Muscle of back (tissue), 13 donors: ENCODE data around the gene C1QTNF2. TPM values are rescaled to one million over a fixed set of nuclear protein-coding genes. Genes with fewer than 3 reads are reported as not detected.

Experiments
- DNase-seq, 3 donors: peaks; one replicate each; pipeline versions ENCODE4 v3.0.0 to v3.0.0-alpha.2; 2013
- long read RNA-seq, 9 donors: transcript quantifications; one replicate each; lab custom pipeline, GENCODE V29; 2026
- polyA plus RNA-seq, 10 donors: library from polyadenylated mRNA; unstranded; fragments of 120-200 nt; gene quantifications; one replicate each; pipeline ENCODE4 v1.2.1, GENCODE V29; 2013; ENCODE audit not compliant: insufficient read length in 10 of 10

C1QTNF2 gene, protein sequence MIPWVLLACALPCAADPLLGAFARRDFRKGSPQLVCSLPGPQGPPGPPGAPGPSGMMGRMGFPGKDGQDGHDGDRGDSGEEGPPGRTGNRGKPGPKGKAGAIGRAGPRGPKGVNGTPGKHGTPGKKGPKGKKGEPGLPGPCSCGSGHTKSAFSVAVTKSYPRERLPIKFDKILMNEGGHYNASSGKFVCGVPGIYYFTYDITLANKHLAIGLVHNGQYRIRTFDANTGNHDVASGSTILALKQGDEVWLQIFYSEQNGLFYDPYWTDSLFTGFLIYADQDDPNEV
- 10 to 100 TPM; 17.6 to 44.1 (median 21.9) TPM for polyA plus RNA-seq
- long read RNA-seq, donor 1, transcript C1QTNF2-201 (3 exons, 2,414 nt), result major isoform, 15 of 15 reads
- long read RNA-seq, donor 1, partial matches to known transcripts, result 0 of 15 reads
- long read RNA-seq, donor 1, other reads (novel, unspliced or antisense), result 0 of 15 reads
- long read RNA-seq, donor 2, transcript C1QTNF2-201 (3 exons, 2,414 nt), result major isoform, 19 of 19 reads
- long read RNA-seq, donor 2, partial matches to known transcripts, result 0 of 19 reads
- long read RNA-seq, donor 2, other reads (novel, unspliced or antisense), result 0 of 19 reads
- long read RNA-seq, donor 3, result 0 reads
- long read RNA-seq, donor 4, transcript C1QTNF2-201 (3 exons, 2,414 nt), result major isoform, 27 of 27 reads
- long read RNA-seq, donor 4, partial matches to known transcripts, result 0 of 27 reads
- long read RNA-seq, donor 4, other reads (novel, unspliced or antisense), result 0 of 27 reads
- long read RNA-seq, donor 5, transcript C1QTNF2-201 (3 exons, 2,414 nt), result major isoform, 22 of 27 reads
- long read RNA-seq, donor 5, partial matches to known transcripts, result 0 of 27 reads
- long read RNA-seq, donor 5, other reads (novel, unspliced or antisense), result 5 of 27 reads
- long read RNA-seq, donor 6, transcript C1QTNF2-201 (3 exons, 2,414 nt), result major isoform, 24 of 39 reads
- long read RNA-seq, donor 6, partial matches to known transcripts, result 9 of 39 reads
- long read RNA-seq, donor 6, other reads (novel, unspliced or antisense), result 6 of 39 reads
- long read RNA-seq, donor 7, transcript C1QTNF2-201 (3 exons, 2,414 nt), result major isoform, 14 of 14 reads
- long read RNA-seq, donor 7, partial matches to known transcripts, result 0 of 14 reads
- long read RNA-seq, donor 7, other reads (novel, unspliced or antisense), result 0 of 14 reads
- long read RNA-seq, donor 8, transcript C1QTNF2-201 (3 exons, 2,414 nt), result major isoform, 27 of 27 reads
- long read RNA-seq, donor 8, partial matches to known transcripts, result 0 of 27 reads
- long read RNA-seq, donor 8, other reads (novel, unspliced or antisense), result 0 of 27 reads
- long read RNA-seq, donor 9, transcript C1QTNF2-201 (3 exons, 2,414 nt), result major isoform, 7 of 7 reads
- long read RNA-seq, donor 9, partial matches to known transcripts, result 0 of 7 reads
- long read RNA-seq, donor 9, other reads (novel, unspliced or antisense), result 0 of 7 reads

DNA sequence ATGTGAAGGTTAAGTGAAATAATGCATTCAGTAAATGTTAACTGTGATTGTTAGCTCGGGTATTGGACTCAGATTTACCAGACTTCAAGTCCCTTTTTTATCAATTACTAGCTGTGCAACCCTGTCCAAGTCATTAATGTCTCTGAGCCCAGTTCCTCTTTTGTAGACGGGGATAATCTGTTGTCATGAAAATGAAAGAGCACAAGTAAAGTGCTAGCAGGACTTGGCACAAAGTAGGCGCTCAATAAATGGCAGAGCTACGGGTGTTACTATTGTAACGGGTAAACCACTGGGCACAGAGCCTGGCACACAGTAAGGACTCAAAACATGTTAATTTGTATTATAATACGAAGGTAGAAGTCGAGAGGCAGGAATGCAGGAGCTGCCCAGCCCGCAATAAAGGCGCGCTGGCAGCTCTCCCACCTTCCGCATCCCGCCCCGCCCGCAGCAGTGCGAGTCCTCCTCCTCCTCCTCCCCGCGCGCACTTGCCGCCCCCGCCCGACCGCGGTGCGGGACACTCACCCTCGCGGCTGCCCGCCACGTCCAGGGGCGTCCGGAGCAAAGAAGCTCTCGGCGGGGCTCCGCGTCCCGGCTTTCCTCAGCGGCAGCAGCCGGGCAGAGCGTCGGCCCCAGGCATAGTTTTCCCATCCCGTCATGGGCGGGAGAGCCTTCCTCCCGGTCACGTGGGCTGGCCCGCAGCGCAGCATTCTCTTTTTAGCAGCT is at the start of gene C1QTNF2:
C1QTNF2 (minus strand) TSS at position 637 of the 723 bp plus-strand sequence. CDS start 15,615 bp downstream, outside the sequence.
- DNase-seq, result peak; percentile 84 to 97 (median 90)

- DNase-seq, result no peak
Observed at GRCh38 chr5:160420331-160420610, 49.8 kb upstream of the C1QTNF2 start.

DNA sequence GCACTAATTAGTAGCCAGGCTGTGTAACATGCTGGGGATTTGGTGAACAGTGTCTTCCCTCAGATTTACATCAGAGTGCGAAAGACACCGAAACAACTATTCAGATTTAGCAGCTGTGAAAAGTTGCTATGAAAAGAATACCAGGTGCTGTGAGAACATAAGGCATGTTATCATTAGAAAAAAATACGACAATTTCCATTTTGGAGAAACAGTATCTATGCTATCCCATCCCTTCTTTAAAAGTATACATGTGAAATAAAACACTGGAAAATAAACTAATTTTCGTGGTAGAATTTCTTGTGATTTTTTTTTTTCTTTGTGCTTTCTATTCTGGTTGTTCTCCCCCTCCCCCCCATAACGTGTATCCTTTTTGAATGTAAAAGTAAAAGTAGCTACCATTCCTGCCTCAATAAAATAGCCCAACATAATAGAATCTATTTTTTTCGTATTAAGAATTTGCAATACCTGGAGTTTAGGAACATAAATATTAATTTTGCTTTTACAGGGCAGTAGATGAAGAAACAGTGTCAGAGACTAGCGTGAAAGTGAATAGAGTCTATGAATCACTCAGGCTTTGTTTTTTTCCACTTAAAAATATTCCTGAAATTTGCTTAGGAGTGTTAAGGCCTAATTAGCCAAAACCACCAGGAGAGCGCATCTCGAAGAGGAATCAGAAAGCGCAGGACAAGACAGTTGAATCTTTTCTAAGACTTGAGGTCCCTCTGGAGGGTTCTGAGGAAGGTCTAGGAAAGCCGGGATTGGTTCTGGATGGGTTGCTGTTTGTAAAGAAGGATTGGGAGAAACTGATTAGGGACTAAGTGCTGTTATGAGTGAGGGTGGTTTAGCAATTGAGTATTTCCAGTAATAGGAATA is 49.3 kb upstream of the C1QTNF2 start:
- DNase-seq, result no peak

DNA sequence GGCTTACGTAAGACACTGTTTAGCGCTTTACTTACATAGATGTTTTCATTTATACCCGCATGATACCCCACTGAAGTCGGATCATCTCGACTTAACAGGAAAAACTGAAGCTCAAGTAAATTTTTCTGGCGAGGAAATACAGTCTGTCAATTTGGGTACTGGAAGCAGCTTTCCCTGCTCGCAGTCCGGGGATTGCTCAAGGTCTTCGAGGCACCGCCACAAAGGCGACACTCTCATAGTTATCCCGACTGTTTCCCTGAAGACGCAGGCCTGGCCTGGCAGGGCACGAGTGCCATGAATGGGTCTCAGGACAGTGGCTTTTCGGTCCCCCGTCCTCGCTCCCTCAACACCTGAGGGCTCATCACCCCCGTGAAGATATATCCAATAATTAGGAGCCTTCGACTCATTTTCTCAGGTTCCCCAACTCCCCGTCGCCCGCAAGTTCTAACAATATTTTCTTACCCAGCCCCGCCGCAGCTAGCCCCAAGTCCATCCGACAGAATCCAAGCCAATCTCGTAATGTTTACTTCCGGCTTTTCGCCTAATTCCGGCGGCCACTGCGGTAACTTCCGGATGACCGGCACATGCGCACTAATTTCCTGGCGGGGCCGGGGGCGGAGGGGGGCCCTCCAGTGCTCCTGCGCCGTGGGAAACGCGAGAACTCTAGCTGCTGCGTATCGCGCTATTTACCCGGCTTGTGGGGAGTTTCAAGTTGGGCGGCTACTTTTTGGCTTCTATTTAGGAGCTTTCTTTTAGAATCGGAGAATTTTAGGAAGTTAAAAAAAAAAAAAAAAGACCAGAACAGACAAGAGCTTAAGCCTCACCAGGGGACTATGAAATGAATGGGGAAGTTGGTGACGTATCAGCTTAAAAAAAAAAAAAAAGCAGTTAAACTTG is 48.4 kb upstream of the C1QTNF2 start, which contains the start of gene SLU7:
SLU7 (minus strand) TSS at position 521 of the 897 bp plus-strand sequence. CDS start 3,787 bp downstream, outside the sequence.
- peak; percentile 95 to 98 (median 97) for DNase-seq

- DNase-seq, result peak; percentile 93 to 98 (median 95)
Observed at GRCh38 chr5:160399402-160400353, 29.3 kb upstream of the C1QTNF2 start, which contains the start of gene FAM200C. Gene FAM200C (minus strand): TSS chr5:160400054. CDS start chr5:160395490, 4,564 bp downstream.

DNA sequence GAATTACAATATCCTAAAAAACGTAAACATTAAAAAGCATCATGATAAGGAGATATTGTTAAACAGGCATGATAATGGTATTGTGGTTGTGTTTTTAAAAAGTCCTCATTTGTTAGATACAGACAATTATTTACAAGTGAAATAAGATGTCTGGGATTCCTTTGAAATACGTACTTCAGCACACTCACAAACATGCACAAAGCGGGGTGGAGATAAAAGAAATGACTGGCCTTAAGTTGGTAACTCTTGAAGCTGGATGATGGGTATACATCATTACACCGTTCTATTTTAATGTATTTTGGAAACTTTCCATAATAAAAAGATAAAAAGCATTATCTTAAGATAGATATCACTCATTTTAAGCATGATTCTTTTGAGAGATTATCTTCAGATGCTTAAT is 28.4 kb upstream of the C1QTNF2 start:
- peak in 1 of 3 donors; percentile 30 for DNase-seq

DNA sequence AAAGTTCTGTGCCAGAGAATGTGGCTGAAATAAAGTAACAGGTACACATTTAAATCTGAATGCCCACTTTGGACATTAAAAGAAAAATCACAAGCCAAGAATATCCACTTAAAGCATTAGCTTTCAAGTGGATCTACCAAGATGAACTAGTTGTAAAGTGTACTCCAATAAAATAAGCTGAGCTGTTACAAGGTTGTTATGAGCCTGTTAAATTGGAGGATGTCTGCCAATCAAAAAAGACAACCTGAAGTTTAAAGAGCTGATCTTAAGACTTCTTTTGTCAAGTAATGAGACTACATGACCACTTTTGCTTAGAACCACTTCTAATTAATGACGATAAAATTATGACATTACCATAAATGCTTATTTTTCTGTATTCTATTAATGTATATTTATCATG is 27.1 kb upstream of the C1QTNF2 start:
- DNase-seq, result no peak

DNA sequence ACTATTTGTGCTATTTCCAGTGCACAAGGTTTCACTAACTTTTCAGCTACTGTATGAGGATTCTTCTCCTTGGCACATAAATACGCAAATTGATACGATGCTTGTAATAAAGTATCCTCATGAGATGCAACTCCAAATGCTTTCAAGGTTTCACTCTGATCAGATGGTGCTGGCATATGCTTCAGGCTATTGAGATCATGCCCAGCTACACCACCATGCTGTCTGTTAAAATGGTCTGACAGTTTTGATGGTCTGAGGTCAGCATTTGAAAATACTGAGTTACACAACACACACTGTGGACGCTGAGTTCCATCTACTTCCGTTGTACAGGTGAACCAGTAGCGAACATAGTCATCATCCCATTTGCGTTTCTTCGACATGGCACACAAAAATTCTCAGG is 24.7 kb upstream of the C1QTNF2 start:
- DNase-seq, result no peak

- peak in 1 of 3 donors; percentile 65 for DNase-seq
Observed at GRCh38 chr5:160390787-160391696, 20.6 kb upstream of the C1QTNF2 start.

- no peak for DNase-seq
Observed at GRCh38 chr5:160387445-160387844, 17.0 kb upstream of the C1QTNF2 start.

DNA sequence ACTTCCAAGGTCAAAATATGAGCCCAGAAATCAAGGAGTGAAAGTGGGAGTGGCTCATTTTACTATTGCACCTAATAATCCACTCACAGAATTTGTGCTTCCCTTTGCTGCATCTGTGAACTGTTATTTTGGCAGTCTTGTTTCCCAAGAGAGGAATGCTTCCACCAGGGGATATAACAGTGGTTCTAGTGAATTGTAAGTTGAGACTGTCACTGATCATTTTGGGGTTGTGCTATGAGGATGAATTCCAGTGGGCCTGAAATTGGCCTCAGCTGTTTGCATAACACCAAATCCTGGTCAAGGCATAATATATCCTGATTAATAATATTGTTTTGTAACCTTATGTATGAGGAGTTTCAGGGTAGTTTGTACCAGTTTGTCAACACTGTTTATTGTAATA is 15.1 kb upstream of the C1QTNF2 start:
- DNase-seq, result no peak

DNA sequence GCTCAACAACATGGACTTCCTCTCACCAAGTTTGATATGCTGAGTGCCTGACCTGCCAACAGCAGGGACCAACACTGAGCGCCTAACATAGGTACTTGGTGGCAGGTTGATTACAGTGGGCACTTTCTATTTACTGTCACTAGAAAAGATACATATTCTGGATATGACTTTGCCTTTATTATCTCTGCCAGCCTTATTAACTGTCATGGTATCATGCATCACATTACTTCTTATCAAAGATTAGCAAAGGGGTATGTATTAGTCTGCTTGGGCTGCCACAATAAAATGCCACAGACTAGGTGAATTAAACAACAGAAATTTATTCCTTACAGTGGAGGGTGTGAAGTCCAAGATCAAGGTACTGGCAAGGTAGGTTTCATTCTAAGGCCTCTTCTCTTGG is 14.3 kb upstream of the C1QTNF2 start:
- no peak for DNase-seq

- DNase-seq, result peak in 2 of 3 donors; percentile 40 to 70
Observed at GRCh38 chr5:160382346-160382745, 11.9 kb upstream of the C1QTNF2 start.

GRCh38 chr5:160380041-160380440 is 9.6 kb upstream of the C1QTNF2 start:
- DNase-seq, result no peak

GRCh38 chr5:160379511-160379910 is 9.1 kb upstream of the C1QTNF2 start:
- DNase-seq, result peak in 1 of 3 donors; percentile 67

- no peak for DNase-seq
Observed at GRCh38 chr5:160378330-160378729, 7.9 kb upstream of the C1QTNF2 start.
